Activated T-cell treated with anti-CD3 and anti-CD28 coated beads for 1 hour (primary cell): ENCODE data around the gene MSL3B.

ENCODE experiments used
- DNase-seq: peaks from one replicate; pipeline ENCODE4 v3.0.0-alpha.2; 2020; ENCODE audit warnings: low read depth

Gene MSL3B

GRCh38 chr2:233852056-233852455 lies 16.1 kb downstream of the MSL3B start:
- no peak for DNase-seq

- DNase-seq = no peak
These were observed 17.0 kb downstream of the MSL3B start for GRCh38 chr2:233851169-233851568.

DNA sequence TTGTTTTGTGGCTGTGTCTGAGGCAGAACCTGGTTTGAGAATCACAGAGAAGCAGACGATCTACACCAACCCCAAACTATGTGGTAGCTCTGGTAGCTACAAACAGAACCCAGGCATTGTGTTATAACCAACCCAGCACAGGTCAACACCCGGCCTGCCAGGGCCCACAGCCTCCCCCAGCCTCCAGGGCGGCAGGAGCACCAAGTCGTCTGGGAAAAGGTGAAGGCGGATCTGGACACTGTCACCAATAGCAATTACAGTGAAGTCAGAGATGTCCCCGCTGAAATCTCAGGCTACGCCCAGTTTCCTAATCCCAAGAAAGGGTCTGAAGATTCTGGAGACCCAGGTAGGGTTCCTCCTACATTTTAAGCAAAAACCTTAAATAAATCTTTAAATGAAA lies 17.4 kb downstream of the MSL3B start:
- DNase-seq = no peak

GRCh38 chr2:233849607-233850271 lies 18.4 kb downstream of the MSL3B start:
- DNase-seq = no peak

- no peak for DNase-seq
These were observed 19.9 kb downstream of the MSL3B start for GRCh38 chr2:233848276-233848675.

DNA sequence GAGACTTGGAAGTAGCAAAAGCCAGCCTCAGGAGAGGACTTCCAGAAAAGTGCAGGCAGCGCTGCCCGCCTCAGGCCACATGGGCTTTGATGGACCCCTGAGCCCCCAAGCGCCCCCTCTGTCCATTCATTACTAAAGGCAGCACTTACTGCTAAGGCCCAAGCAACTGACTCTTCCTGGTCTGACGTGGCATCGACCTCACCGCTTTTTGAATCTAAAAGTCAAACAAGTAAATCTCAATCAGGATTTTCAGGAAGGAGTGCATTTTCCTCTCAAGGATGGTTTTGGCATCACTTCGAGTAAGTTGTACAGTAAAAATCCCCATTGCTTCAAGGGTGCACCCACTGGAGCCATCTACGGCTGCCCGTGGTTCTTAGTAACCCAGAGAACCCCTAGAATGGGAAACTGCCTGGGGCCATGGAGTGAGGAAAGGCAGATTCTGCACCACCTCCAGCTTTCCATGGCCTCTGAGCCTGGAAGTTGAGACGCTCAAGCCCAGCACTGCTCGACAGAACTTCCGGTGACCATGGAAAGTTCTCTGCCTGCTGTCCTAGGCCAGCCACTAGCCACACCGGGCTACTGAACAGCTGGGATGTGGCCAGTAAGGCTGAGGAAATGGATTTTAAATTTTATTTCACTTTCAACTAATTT lies 20.8 kb downstream of the MSL3B start:
- DNase-seq = no peak

DNA sequence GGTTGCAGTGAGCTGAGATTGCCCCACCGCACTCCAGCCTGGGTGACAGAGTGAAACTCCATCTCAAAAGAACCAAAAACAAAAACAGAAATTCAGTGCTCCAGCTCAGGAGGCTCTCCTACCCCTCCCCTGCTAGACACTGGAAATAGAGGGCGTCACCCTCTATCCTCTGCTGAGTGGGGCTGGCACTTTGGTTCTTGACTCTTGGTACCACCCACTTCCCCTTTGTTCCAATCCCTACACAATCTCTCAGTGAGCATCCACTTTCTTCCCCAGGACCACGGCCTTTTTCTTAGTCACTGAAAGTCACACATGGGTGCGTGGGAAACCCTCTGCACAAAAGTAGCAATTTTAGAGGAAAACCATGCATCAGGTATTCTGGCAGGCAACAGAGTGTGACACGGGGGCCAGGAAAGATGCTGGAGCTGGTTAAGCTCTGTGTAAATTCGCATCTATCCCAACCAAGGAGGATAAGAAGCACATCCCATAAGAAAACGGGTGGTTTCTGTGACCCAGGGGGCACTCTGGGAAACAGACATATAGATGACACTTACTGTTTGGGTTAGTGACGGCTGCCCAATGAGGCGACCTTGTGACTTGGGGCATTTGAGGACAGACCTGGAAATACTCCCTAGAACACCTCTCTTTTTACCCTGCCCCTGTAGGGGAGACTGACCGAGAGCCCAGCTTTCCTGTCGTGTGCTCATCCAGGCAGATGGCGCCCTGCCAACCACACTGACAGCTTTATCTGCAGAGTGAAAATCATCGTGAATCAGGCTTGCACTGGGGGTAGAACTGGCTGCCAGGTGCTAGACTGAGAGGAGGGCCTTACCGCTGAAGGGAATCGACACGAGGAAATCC lies 21.6 kb downstream of the MSL3B start:
- DNase-seq = no peak

- no peak for DNase-seq
These were observed 22.7 kb downstream of the MSL3B start for GRCh38 chr2:233845301-233846060.

GRCh38 chr2:233844836-233845235 lies 23.4 kb downstream of the MSL3B start:
- no peak for DNase-seq

DNA sequence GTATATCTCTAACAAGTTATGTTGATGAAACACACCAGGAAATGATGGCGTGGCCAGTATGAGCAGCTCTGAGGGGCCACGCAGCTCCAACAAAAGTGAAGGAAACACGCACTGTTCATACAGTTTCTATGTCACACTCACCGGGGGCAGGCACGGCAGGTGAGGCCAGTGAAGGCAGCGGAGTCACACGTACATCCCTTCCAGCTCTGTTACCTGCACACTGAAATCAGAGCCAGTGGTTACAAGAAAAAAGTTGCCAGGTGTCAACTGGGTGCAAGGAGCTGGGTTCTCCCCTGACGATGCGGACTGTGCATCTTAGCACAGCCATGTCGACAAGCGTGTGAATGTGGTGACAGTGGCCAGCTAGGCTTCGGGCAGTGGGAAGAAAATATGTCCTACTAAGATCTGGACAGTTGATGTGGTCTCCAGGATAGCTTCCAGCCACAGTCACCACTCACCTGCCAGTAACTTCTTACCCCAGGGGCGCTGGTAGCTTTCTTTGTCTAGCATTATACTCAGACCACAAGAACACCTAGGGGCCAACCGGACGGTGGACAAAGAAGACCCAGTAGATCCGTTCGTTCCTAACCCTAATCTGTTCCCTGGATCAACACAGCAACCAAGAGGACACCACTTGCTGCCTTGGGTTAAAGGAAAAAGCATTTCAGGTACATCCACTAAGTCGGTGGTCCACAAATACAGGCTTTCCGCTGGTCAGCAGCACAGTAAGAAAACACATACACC lies 23.9 kb downstream of the MSL3B start:
- DNase-seq = no peak

DNA sequence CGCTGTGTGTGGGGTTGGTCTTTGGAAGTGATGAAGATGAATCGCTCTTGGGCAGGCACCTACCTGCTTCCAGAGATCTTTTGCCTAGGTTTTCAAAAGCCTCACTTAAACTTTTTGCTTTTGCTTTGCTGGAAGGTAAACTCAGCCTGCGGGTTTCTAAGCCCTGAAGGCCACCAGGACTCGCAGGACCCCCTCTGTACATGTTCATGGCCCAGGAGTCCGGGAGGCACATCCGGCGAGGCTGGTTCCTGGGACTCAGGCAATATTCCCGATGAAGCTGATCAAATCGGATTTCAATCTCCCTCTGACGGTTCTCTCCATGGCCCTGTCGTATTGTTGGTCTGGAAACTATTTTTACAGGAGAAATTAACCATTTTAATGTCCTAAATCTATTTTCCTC lies 27.0 kb downstream of the MSL3B start:
- no peak for DNase-seq

DNA sequence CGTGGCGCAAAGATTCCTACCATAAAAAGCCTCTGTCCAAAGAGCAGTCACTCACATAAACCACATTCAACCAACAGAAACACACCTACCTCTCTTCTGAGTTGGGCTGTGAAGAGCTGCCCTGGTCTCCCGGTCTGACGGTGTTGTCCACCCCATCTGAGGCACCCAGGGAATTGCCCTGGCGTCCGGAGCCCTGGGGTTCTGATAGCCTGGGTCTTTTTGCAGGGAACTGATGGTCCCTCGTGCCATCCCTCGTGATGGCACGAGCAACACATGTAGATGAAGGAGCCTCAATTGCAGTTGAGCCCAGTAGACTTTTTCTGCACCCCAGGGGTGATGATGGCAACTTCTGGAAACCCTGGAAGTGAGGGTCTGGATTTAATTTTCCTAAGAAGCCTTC lies 27.7 kb downstream of the MSL3B start:
- no peak for DNase-seq

DNA sequence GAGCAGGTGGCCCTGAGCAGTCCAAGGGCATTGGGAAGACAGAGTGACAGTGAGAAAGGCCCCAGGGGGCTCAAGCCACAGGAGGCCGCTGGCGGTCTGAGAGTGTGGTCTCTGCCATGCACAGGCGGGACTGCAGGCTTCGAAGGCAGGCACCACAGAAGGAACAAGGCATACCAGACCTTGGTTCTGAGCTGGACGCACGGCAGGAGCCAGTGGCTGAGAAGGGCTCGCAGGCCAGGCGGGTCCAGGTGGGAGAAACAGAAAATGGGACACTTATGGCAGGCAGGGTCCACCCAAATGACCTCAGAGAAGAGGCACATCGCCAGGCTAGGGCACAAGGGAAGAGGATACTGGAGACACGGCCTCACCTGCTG lies 28.8 kb downstream of the MSL3B start:
- DNase-seq = no peak

DNA sequence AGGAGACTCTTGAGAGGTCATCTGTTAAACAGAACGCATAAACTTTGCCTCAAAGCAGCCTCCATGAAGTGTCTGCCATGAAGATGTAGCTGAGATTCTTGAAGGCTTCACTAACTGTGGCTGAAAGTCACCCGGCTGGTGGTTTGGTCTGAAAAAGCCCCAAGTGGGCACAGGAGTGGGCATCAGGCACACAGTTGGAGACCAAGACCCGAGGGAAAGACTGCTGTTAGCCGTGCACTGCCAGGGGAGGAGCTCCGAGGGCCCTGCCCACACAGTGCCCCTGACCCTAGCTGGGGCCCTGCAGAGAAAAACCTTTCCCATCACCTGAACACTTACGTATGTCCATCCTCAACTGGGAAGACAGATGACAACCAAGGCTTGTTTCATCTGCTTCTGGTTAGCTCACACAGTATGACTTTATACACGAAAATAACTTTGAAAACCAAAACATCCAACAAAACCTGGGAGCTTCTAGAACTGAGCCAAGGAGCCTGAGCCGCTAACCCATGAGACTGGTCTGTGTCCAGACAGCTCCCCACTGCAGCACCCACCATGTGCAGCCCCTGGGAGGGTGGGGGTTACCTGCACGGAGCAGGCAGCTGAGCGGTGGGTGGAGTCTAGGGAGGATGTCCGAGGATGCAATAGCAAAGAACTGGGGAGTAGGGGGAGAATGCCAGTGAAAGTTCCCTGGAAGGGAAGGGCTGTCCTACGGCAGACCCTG lies 29.3 kb downstream of the MSL3B start:
- DNase-seq = no peak

- no peak for DNase-seq
These were observed 29.9 kb downstream of the MSL3B start for GRCh38 chr2:233838251-233838650.

DNA sequence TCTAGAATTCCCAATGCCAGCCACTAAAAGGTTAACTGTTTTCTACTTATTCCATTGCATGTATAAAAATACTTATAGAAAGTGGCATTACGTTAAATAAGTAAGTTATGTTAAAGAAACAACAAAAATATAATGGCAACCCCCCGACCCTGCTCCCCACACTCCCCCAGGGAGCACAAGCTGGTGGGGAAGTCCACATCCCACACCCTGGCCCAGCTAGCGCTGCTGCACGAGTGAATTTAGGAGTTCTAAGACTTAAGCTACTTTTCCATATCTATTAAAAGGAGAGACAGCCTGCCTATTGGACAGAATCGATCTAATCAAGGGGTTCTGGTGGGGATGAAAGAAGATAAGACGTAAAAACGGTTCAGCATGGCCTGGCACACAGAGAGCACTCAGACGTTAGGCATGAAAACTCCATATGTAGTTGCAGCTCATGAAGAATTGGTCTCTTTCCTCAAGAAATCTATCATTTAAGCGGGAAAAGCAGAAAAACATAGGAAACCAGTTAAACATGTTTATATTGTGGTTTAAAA lies 30.4 kb downstream of the MSL3B start:
- DNase-seq = no peak

DNA sequence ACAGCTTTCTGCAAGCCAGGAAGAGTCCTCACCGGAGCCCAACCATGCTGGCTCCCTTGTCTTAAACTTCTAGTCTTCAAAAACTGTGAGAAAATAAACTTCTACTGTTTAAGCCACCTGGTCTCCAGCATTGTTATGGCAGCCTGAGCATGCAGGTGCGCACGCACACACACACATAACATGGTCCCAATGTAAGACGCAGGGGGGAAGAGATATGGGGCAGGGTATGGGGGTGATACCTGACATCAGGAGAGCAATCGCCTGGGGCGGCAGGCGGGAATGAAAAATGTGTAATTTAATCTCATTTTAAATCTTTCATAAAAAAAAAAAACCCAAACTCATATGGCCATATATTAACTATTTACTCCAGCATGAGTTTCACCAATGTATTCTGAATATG lies 31.8 kb downstream of the MSL3B start:
- DNase-seq = no peak

GRCh38 chr2:233835230-233836186 lies 32.7 kb downstream of the MSL3B start:
- no peak for DNase-seq

GRCh38 chr2:233833345-233833744 lies 34.8 kb downstream of the MSL3B start:
- DNase-seq = no peak
